IMR-90 (cell line): ENCODE data around the gene NUP210L. TPM values are rescaled to one million over a fixed set of nuclear protein-coding genes. Genes with fewer than 3 reads are reported as not detected.

Experiments used
- ATAC-seq: fragments of 200-7000 bp; cut with Tn5 transposase; 2 replicates; pipeline ENCODE4 v1.9.1; 2020; ENCODE audit warnings: low read depth, mild to moderate bottlenecking, moderate library complexity
- BruUV-seq: library from RNA; stranded (reverse); fragments of 400-500 nt; replicated peaks from 2 replicates; lab custom pipeline; 2021; lab: Mats Ljungman, UMichigan
- CTCF ChIA-PET: fragments of 300-600 bp; formaldehyde crosslinking; extraction: SDS; loops from one replicate; lab custom pipeline; 2021; ENCODE audit warnings: antibody characterized with exemption; lab: Yijun Ruan, JAX
- POLR2A ChIA-PET: fragments of 300-600 bp; sonication (Branson Sonifier 250); formaldehyde crosslinking; loops from one replicate; lab custom pipeline; 2022; ENCODE audit warnings: antibody characterized with exemption; ENCODE audit not compliant: unreplicated experiment; lab: Charles Lee
- DNase-seq: peaks from one replicate; pipeline ENCODE4 v3.0.0; 2013
- H2AFZ ChIP-seq: replicated peaks from 2 replicates; pipeline ENCODE3; 2013; ENCODE audit warnings: low read length, mild to moderate bottlenecking; ENCODE audit not compliant: poor library complexity
- H2AK5ac ChIP-seq: 2 replicates; pipeline ENCODE4 v1.6.1; 2013; ENCODE audit warnings: low read depth, low read length, inconsistent platforms
- H2AK9ac ChIP-seq: replicated peaks from 2 replicates; pipeline ENCODE3; 2013; ENCODE audit warnings: mild to moderate bottlenecking, low read depth, low read length, moderate library complexity; ENCODE audit not compliant: poor library complexity
- H2BK120ac ChIP-seq: 2 replicates; pipeline ENCODE4 v1.6.1; 2013; ENCODE audit warnings: low read depth, low read length, inconsistent platforms
- H2BK15ac ChIP-seq: 3 replicates; pipeline ENCODE4 v1.6.1; 2013; ENCODE audit warnings: low read depth, low read length, inconsistent platforms
- H2BK20ac ChIP-seq: 2 replicates; pipeline ENCODE4 v1.6.1; 2013; ENCODE audit warnings: low read depth, mild to moderate bottlenecking, inconsistent platforms, low read length, moderate library complexity
- H2BK5ac ChIP-seq: 2 replicates; pipeline ENCODE4 v1.6.1; 2013; ENCODE audit warnings: mild to moderate bottlenecking, low read depth, low read length, inconsistent platforms; ENCODE audit not compliant: poor library complexity, severe bottlenecking
- H3K14ac ChIP-seq: replicated peaks from 2 replicates; pipeline ENCODE4 v1.6.1; 2013; ENCODE audit warnings: low read depth, low read length, inconsistent platforms
- H3K18ac ChIP-seq: 2 replicates; pipeline ENCODE4 v1.6.1; 2013; ENCODE audit warnings: low read depth, low read length, control low read depth
- H3K23ac ChIP-seq: 2 replicates; pipeline ENCODE4 v1.6.1; 2013; ENCODE audit warnings: low read depth, low read length, inconsistent platforms
- H3K27ac ChIP-seq: 2 replicates; pipeline ENCODE4 v1.5.1; 2013; ENCODE audit warnings: mild to moderate bottlenecking, control low read depth, low read length; ENCODE audit not compliant: insufficient read depth
- H3K27me3 ChIP-seq: 2 replicates; pipeline ENCODE4 v1.6.1; 2013; ENCODE audit warnings: low read length; ENCODE audit not compliant: control insufficient read depth, insufficient read depth
- H3K36me3 ChIP-seq: 2 replicates; pipeline ENCODE4 v1.6.1; 2013; ENCODE audit warnings: low read length, mixed read lengths; ENCODE audit not compliant: control insufficient read depth, insufficient read depth
- H3K4ac ChIP-seq: 2 replicates; pipeline ENCODE4 v1.6.1; 2013; ENCODE audit warnings: low read depth, low read length, inconsistent platforms
- H3K4me1 ChIP-seq: 2 replicates; pipeline ENCODE4 v1.6.1; 2013; ENCODE audit warnings: low read length, mixed read lengths; ENCODE audit not compliant: control insufficient read depth, insufficient read depth
- H3K4me2 ChIP-seq: 2 replicates; pipeline ENCODE4 v1.6.1; 2013; ENCODE audit warnings: low read depth, mild to moderate bottlenecking, control low read depth, low read length, moderate library complexity
- H3K4me3 ChIP-seq: 2 replicates; pipeline ENCODE4 v1.5.1; 2013; ENCODE audit warnings: low read depth, mild to moderate bottlenecking, control low read depth, low read length, moderate library complexity; ENCODE audit not compliant: insufficient read depth
- H3K56ac ChIP-seq: 2 replicates; pipeline ENCODE4 v1.6.1; 2013; ENCODE audit warnings: low read length, inconsistent platforms; ENCODE audit not compliant: insufficient read depth; ENCODE audit errors: extremely low read depth
- H3K79me1 ChIP-seq, 2 experiments: 2 replicates each; pipeline ENCODE4 v1.6.1; 2013; ENCODE audit warnings: low read length in 2 of 2, inconsistent platforms in 1 of 2, low read depth in 1 of 2
- H3K9ac ChIP-seq: 2 replicates; pipeline ENCODE4 v1.6.1; 2013; ENCODE audit warnings: low read depth, low read length, control low read depth
- H3K9me1 ChIP-seq: 2 replicates; pipeline ENCODE4 v1.6.1; 2013; ENCODE audit warnings: low read length, inconsistent platforms; ENCODE audit not compliant: insufficient read depth
- H3K9me3 ChIP-seq: 2 replicates; pipeline ENCODE4 v1.6.1; 2013; ENCODE audit warnings: low read length; ENCODE audit not compliant: control insufficient read depth, insufficient read depth
- H4K20me1 ChIP-seq: 2 replicates; pipeline ENCODE4 v1.6.1; 2013; ENCODE audit warnings: low read length, inconsistent platforms; ENCODE audit not compliant: insufficient read depth
- H4K5ac ChIP-seq: 2 replicates; pipeline ENCODE4 v1.6.1; 2013; ENCODE audit warnings: mild to moderate bottlenecking, low read depth, low read length, control low read depth
- H4K8ac ChIP-seq, 2 experiments: 2 replicates each; pipeline ENCODE4 v1.6.1; 2013; ENCODE audit warnings: low read depth in 2 of 2, low read length in 2 of 2, control low read depth in 1 of 2, inconsistent platforms in 1 of 2
- H4K91ac ChIP-seq: 2 replicates; pipeline ENCODE4 v1.6.1; 2013; ENCODE audit warnings: low read depth, low read length, inconsistent platforms; ENCODE audit not compliant: insufficient read depth
- BHLHE40 ChIP-seq: fragments of 150-350 bp; IDR thresholded peaks from 2 replicates; pipeline ENCODE4 v1.6.1; 2016; ENCODE audit warnings: mild to moderate bottlenecking, low read depth, low read length
- CEBPB ChIP-seq: IDR thresholded peaks from 2 replicates; pipeline ENCODE4 v1.6.1; 2012; ENCODE audit warnings: low read depth, low read length, improper control_type of control experiment
- CHD1 ChIP-seq: IDR thresholded peaks from 2 replicates; pipeline ENCODE4 v1.6.1; 2012; ENCODE audit warnings: low read depth, low read length, improper control_type of control experiment
- FOS ChIP-seq: fragments of 150-350 bp; IDR thresholded peaks from 2 replicates; pipeline ENCODE4 v1.6.1; 2016; ENCODE audit warnings: low read depth, low read length
- MAFK ChIP-seq: IDR thresholded peaks from 2 replicates; pipeline ENCODE4 v1.6.1; 2012; ENCODE audit warnings: low read depth, low read length, improper control_type of control experiment
- MAZ ChIP-seq: IDR thresholded peaks from 2 replicates; pipeline ENCODE4 v1.6.1; 2012; ENCODE audit warnings: low read depth, mild to moderate bottlenecking, low read length, improper control_type of control experiment, moderate library complexity, borderline replicate concordance
- MXI1 ChIP-seq: IDR thresholded peaks from 2 replicates; pipeline ENCODE4 v1.6.1; 2012; ENCODE audit warnings: low read depth, mild to moderate bottlenecking, low read length, moderate library complexity, borderline replicate concordance
- NFE2L2 ChIP-seq: fragments of 150-350 bp; IDR thresholded peaks from 2 replicates; pipeline ENCODE4 v1.6.1; 2016; ENCODE audit warnings: low read depth, mild to moderate bottlenecking, low read length
- POLR2A ChIP-seq: IDR thresholded peaks from 2 replicates; pipeline ENCODE4 v1.6.1; 2012; ENCODE audit warnings: mild to moderate bottlenecking, low read depth, low read length
- RAD21 ChIP-seq: IDR thresholded peaks from 2 replicates; pipeline ENCODE4 v1.6.1; 2012; ENCODE audit warnings: low read length, improper control_type of control experiment
- RCOR1 ChIP-seq: IDR thresholded peaks from 2 replicates; pipeline ENCODE4 v1.6.1; 2012; ENCODE audit warnings: mild to moderate bottlenecking, low read length, improper control_type of control experiment; ENCODE audit not compliant: insufficient replicate concordance
- RFX5 ChIP-seq: IDR thresholded peaks from 2 replicates; pipeline ENCODE4 v1.8.0; 2012; ENCODE audit warnings: low read depth, mild to moderate bottlenecking, low read length, moderate library complexity
- SMC3 ChIP-seq: fragments of 150-350 bp; IDR thresholded peaks from 2 replicates; pipeline ENCODE4 v1.6.1; 2016; ENCODE audit warnings: low read depth, mild to moderate bottlenecking, antibody characterized with exemption, low read length, moderate library complexity
- WGBS, 2 experiments: methylation state at CpG; one replicate each; pipeline versions ENCODE4 v1.1.5 to v1.1.7; 2013; ENCODE audit warnings: missing lambda C conversion rate in 2 of 2; ENCODE audit not compliant: insufficient read length in 1 of 2; ENCODE audit errors: extremely low coverage in 2 of 2; 5-methylcytosine and 5-hydroxymethylcytosine counted together
- dilution Hi-C: fragments of 300-500 bp; cut with HindIII; formaldehyde crosslinking; loops from one replicate; pipeline ENCODE4 v1.14.3; 2018; ENCODE audit warnings: low sequenced_read_pairs; ENCODE audit not compliant: unreplicated experiment
- in situ Hi-C: fragments of 300-500 bp; cut with MboI; formaldehyde crosslinking; loops from 3 replicates; pipeline ENCODE4 v1.14.3; 2019; ENCODE audit warnings: low sequenced_read_pairs, inconsistent platforms, mixed read lengths
- intact Hi-C: fragments of 100-400 bp; cut with micrococcal nuclease; formaldehyde crosslinking; loops from 2 replicates; pipeline ENCODE4 v1.10.0; 2022
- polyA plus RNA-seq, 3 experiments: library from polyadenylated mRNA; depleted of rRNA; stranded (reverse); fragments of >200 nt; gene quantifications; 2 replicates each; pipeline ENCODE4 v1.2.3, GENCODE V29; 2012; ENCODE audit warnings: low replicate concordance in 1 of 3
- total RNA-seq: library from RNA; depleted of rRNA; stranded (reverse); fragments of >200 nt; gene quantifications from 2 replicates; pipeline ENCODE4 v1.2.3, GENCODE V29; 2012
- TF ChIP-seq, protein P1 (sequence below): fragments of 150-350 bp; IDR thresholded peaks from 2 replicates; pipeline ENCODE4 v1.6.1; 2016; ENCODE audit warnings: low read depth, mild to moderate bottlenecking, low read length, moderate library complexity, borderline replicate concordance
- TF ChIP-seq, protein P2 (sequence below): conservative IDR thresholded peaks from 2 replicates; pipeline ENCODE4 v1.5.1; 2012; ENCODE audit warnings: mild to moderate bottlenecking, low read depth, low read length, improper control_type of control experiment
- TF ChIP-seq, protein P3 (sequence below): fragments of 150-350 bp; IDR thresholded peaks from 2 replicates; pipeline ENCODE4 v1.6.1; 2017; ENCODE audit warnings: mild to moderate bottlenecking, antibody characterized with exemption, low read length, low read depth

NUP210L gene
- total and polyA plus RNA-seq, 2 of the 4 experiments (the other 2 are of a cell fraction), result under 0.01 to 0.02 TPM

DNA sequence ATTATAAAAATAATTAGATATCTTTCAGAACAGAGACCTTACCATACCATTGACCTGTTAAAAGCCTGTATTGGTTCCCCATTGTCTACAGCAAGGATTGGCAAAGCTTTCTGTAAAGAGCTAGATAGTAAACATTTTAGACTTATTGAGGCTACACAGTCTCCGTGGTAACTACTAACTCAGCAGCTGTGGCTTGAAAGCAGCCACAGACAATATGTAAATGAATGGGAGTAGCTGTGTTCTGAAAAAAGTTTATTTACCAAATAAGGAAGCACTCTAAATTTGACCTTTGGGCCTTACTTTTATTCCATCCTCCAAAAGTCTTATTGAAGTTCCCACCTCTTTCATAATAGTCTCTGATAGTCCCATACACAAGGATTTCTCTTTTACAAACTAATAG is 39.7 kb downstream of the NUP210L start:
- H3K4me2 ChIP-seq, result no peak overlapping the region
- no peak overlapping the region for H4K91ac ChIP-seq
- H3K9me1 ChIP-seq, result no peaks in the 10 kb centered on the region
- no peak overlapping the region for H2AK5ac ChIP-seq
- no peaks in the 10 kb centered on the region for H3K4me1 ChIP-seq
- no peak overlapping the region for H2BK120ac ChIP-seq
- dilution Hi-C loops, result no loop called here
- in situ Hi-C loops, result no loop called here
- no peak overlapping the region for H4K8ac ChIP-seq
- H2BK5ac ChIP-seq, result no peak overlapping the region
- no peak overlapping the region for H3K9ac ChIP-seq
- H4K5ac ChIP-seq, result no peak overlapping the region
- no peak for DNase-seq
- H3K14ac ChIP-seq, result no peak overlapping the region
- intact Hi-C loops, result no loop called here
- no peak for TF ChIP-seq POLR2A
- TF ChIP-seq, protein P1, sequence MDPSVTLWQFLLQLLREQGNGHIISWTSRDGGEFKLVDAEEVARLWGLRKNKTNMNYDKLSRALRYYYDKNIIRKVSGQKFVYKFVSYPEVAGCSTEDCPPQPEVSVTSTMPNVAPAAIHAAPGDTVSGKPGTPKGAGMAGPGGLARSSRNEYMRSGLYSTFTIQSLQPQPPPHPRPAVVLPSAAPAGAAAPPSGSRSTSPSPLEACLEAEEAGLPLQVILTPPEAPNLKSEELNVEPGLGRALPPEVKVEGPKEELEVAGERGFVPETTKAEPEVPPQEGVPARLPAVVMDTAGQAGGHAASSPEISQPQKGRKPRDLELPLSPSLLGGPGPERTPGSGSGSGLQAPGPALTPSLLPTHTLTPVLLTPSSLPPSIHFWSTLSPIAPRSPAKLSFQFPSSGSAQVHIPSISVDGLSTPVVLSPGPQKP, result no peak
- no peak for TF ChIP-seq MAFK
- no peak for TF ChIP-seq FOS
- TF ChIP-seq, protein P2, sequence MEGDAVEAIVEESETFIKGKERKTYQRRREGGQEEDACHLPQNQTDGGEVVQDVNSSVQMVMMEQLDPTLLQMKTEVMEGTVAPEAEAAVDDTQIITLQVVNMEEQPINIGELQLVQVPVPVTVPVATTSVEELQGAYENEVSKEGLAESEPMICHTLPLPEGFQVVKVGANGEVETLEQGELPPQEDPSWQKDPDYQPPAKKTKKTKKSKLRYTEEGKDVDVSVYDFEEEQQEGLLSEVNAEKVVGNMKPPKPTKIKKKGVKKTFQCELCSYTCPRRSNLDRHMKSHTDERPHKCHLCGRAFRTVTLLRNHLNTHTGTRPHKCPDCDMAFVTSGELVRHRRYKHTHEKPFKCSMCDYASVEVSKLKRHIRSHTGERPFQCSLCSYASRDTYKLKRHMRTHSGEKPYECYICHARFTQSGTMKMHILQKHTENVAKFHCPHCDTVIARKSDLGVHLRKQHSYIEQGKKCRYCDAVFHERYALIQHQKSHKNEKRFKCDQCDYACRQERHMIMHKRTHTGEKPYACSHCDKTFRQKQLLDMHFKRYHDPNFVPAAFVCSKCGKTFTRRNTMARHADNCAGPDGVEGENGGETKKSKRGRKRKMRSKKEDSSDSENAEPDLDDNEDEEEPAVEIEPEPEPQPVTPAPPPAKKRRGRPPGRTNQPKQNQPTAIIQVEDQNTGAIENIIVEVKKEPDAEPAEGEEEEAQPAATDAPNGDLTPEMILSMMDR, result no peak
- TF ChIP-seq RCOR1, result no peak
- TF ChIP-seq SMC3, result no peak
- TF ChIP-seq MXI1, result no peak
- TF ChIP-seq RFX5, result no peak
- TF ChIP-seq BHLHE40, result no peak
- TF ChIP-seq NFE2L2, result no peak
- TF ChIP-seq MAZ, result no peak
- no peak for TF ChIP-seq CHD1
- no peak for TF ChIP-seq RAD21
- TF ChIP-seq CEBPB, result no peak
- TF ChIP-seq, protein P3, sequence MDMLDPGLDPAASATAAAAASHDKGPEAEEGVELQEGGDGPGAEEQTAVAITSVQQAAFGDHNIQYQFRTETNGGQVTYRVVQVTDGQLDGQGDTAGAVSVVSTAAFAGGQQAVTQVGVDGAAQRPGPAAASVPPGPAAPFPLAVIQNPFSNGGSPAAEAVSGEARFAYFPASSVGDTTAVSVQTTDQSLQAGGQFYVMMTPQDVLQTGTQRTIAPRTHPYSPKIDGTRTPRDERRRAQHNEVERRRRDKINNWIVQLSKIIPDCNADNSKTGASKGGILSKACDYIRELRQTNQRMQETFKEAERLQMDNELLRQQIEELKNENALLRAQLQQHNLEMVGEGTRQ, result no peak
- H2AFZ ChIP-seq, result no peak overlapping the region
- no TSS peak for BruUV-seq
- H3K27ac ChIP-seq, result no peak overlapping the region
- no peaks in the 10 kb centered on the region for H3K9me3 ChIP-seq
- no peak overlapping the region for H3K4me3 ChIP-seq
- H3K79me1 ChIP-seq, result no peaks in the 10 kb centered on the region
- no peak overlapping the region for H3K18ac ChIP-seq
- H3K23ac ChIP-seq, result no peak overlapping the region
- WGBS, 2 experiments, result no CpG with 5 or more reads among the region's 1 CpG
- H3K56ac ChIP-seq, result no peak overlapping the region
- H3K27me3 ChIP-seq, result no peaks in the 10 kb centered on the region
- no peak for ATAC-seq
- H4K20me1 ChIP-seq, result no peaks in the 10 kb centered on the region
- ChIA-PET POLR2A (no interaction called here), CTCF (no interaction called here)
- H2BK15ac ChIP-seq, result no peak overlapping the region
- H2AK9ac ChIP-seq, result no peak overlapping the region
- no peak overlapping the region for H3K4ac ChIP-seq
- H3K36me3 ChIP-seq, result no peaks in the 10 kb centered on the region
- H2BK20ac ChIP-seq, result no peak overlapping the region
